ENCODE results near the gene VAV1.

DNA sequence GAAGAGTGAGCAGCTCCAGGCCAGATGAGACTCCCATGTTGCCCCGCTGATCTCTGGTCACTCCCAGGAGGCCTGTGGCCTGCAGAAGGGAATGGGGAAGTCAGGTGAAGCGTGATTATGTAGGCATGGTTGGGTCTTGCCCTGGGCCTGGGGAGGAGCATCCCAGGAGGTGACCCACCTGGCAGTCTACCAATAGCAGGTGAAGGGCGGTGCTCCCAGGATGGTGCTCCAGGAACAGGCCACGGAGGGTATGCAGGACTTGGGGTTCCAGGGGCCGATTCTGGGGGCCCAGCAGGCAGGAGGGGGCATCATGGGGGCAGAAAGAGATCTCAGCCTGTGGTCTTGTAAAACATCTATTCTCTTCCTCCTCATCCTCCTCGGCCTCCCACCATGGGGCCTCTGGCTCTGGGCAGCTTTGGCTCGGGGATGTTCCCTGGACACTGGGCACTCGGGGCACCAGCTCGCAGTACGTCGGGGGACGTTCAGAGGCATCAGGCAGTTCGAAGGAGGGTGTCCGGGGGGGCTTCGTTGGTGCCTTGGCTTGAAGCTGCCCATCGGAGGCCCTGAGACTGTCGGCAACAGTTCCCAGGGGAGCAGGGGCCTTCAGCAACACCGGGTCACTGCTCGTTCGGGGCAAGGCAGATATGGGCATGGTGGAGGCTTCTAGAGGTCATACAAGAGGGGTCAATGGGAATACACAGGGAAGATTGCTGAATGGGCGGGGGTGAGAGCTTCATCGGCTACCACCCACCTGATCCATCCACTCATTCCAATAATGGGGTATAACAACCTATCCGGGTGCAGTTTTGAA lies 17.6 kb upstream of the VAV1 start:
- TF ChIP-seq PTRF (tag; IDR thresholded peaks at IDR 0.05) (no peak), ZC3H4 (CRISPR knock-in tag; IDR thresholded peaks at IDR 0.05; ENCODE audit: borderline replicate concordance) (no peak), PHF8 (IDR thresholded peaks at IDR 0.05; ENCODE audit: borderline replicate concordance, low read length) (no peak), NCOA2 (IDR thresholded peaks at IDR 0.05; ENCODE audit: partially characterized antibody in 2 of 2) (no peak), ELF1 (tag; IDR thresholded peaks at IDR 0.05) (no peak), MAZ (CRISPR knock-in tag; conservative IDR thresholded peaks at IDR 0.05 in 1 of 2, IDR thresholded peaks at IDR 0.05 in 1 of 2) (no peak), CHD1 (IDR thresholded peaks at IDR 0.05; ENCODE audit: low read length) (no peak), CREB1 (IDR thresholded peaks at IDR 0.05) (no peak), CREB1 (CRISPR knock-in tag; IDR thresholded peaks at IDR 0.05) (no peak), POLR2G (IDR thresholded peaks at IDR 0.05; ENCODE audit: low read depth, low read length) (no peak), NFIC (IDR thresholded peaks at IDR 0.05) (no peak), SRSF9 (IDR thresholded peaks at IDR 0.05; ENCODE audit: borderline replicate concordance, low read depth, low read length) (no peak), ZNF282 (CRISPR knock-in tag; IDR thresholded peaks at IDR 0.05) (no peak)
- TF ChIP-seq, protein P1, sequence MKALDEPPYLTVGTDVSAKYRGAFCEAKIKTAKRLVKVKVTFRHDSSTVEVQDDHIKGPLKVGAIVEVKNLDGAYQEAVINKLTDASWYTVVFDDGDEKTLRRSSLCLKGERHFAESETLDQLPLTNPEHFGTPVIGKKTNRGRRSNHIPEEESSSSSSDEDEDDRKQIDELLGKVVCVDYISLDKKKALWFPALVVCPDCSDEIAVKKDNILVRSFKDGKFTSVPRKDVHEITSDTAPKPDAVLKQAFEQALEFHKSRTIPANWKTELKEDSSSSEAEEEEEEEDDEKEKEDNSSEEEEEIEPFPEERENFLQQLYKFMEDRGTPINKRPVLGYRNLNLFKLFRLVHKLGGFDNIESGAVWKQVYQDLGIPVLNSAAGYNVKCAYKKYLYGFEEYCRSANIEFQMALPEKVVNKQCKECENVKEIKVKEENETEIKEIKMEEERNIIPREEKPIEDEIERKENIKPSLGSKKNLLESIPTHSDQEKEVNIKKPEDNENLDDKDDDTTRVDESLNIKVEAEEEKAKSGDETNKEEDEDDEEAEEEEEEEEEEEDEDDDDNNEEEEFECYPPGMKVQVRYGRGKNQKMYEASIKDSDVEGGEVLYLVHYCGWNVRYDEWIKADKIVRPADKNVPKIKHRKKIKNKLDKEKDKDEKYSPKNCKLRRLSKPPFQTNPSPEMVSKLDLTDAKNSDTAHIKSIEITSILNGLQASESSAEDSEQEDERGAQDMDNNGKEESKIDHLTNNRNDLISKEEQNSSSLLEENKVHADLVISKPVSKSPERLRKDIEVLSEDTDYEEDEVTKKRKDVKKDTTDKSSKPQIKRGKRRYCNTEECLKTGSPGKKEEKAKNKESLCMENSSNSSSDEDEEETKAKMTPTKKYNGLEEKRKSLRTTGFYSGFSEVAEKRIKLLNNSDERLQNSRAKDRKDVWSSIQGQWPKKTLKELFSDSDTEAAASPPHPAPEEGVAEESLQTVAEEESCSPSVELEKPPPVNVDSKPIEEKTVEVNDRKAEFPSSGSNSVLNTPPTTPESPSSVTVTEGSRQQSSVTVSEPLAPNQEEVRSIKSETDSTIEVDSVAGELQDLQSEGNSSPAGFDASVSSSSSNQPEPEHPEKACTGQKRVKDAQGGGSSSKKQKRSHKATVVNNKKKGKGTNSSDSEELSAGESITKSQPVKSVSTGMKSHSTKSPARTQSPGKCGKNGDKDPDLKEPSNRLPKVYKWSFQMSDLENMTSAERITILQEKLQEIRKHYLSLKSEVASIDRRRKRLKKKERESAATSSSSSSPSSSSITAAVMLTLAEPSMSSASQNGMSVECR (CRISPR knock-in tag; IDR thresholded peaks at IDR 0.05) = no peak
- TF ChIP-seq, protein P2, sequence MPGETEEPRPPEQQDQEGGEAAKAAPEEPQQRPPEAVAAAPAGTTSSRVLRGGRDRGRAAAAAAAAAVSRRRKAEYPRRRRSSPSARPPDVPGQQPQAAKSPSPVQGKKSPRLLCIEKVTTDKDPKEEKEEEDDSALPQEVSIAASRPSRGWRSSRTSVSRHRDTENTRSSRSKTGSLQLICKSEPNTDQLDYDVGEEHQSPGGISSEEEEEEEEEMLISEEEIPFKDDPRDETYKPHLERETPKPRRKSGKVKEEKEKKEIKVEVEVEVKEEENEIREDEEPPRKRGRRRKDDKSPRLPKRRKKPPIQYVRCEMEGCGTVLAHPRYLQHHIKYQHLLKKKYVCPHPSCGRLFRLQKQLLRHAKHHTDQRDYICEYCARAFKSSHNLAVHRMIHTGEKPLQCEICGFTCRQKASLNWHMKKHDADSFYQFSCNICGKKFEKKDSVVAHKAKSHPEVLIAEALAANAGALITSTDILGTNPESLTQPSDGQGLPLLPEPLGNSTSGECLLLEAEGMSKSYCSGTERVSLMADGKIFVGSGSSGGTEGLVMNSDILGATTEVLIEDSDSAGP (CRISPR knock-in tag; IDR thresholded peaks at IDR 0.05) = no peak

All from K562 (cell line).